ENCODE data around the gene CLPTM1L.
"Not testable (repeated sequence)": the region's sequence is repeated elsewhere in the genome, so short reads cannot be mapped to it uniquely, and the experiment has no call there.

CLPTM1L gene

GRCh38 chr5:1362242-1363015 is 17.5 kb upstream of the CLPTM1L start:
- in situ Hi-C loops (cut with MboI; ENCODE audit: low sequenced_read_pairs) = no loop called here

GRCh38 chr5:1360861-1361260 is 16.0 kb upstream of the CLPTM1L start:
- in situ Hi-C loops (cut with MboI; ENCODE audit: low sequenced_read_pairs) = no loop called here

GRCh38 chr5:1360367-1360766 is 15.5 kb upstream of the CLPTM1L start:
- in situ Hi-C loops (cut with MboI; ENCODE audit: low sequenced_read_pairs) = not testable (repeated sequence)

- in situ Hi-C loops (cut with MboI; ENCODE audit: low sequenced_read_pairs) = no loop called here
These were observed 14.8 kb upstream of the CLPTM1L start for GRCh38 chr5:1359713-1360112.

GRCh38 chr5:1359031-1359645 is 14.2 kb upstream of the CLPTM1L start:
- in situ Hi-C loops (cut with MboI; ENCODE audit: low sequenced_read_pairs) = no loop called here

- in situ Hi-C loops (cut with MboI; ENCODE audit: low sequenced_read_pairs) = no loop called here
These were observed 13.8 kb upstream of the CLPTM1L start for GRCh38 chr5:1358726-1359025.

GRCh38 chr5:1357946-1358725 is 13.2 kb upstream of the CLPTM1L start:
- in situ Hi-C loops (cut with MboI; ENCODE audit: low sequenced_read_pairs) = no loop called here

- in situ Hi-C loops (cut with MboI; ENCODE audit: low sequenced_read_pairs) = no loop called here
These were observed 12.2 kb upstream of the CLPTM1L start for GRCh38 chr5:1356873-1357787.

- in situ Hi-C loops (cut with MboI; ENCODE audit: low sequenced_read_pairs) = no loop called here
These were observed 9.7 kb upstream of the CLPTM1L start for GRCh38 chr5:1354576-1354975.

GRCh38 chr5:1352231-1353219 is 7.6 kb upstream of the CLPTM1L start:
- in situ Hi-C loops (cut with MboI; ENCODE audit: low sequenced_read_pairs) = no loop called here

GRCh38 chr5:1351156-1351555 is 6.3 kb upstream of the CLPTM1L start:
- in situ Hi-C loops (cut with MboI; ENCODE audit: low sequenced_read_pairs) = no loop called here

GRCh38 chr5:1349246-1349645 is 4.3 kb upstream of the CLPTM1L start:
- in situ Hi-C loops (cut with MboI; ENCODE audit: low sequenced_read_pairs) = no loop called here

GRCh38 chr5:1348986-1349245 is 4.0 kb upstream of the CLPTM1L start:
- in situ Hi-C loops (cut with MboI; ENCODE audit: low sequenced_read_pairs) = no loop called here

GRCh38 chr5:1347571-1347970 is 2.7 kb upstream of the CLPTM1L start:
- in situ Hi-C loops (cut with MboI; ENCODE audit: low sequenced_read_pairs) = no loop called here

- in situ Hi-C loops (cut with MboI; ENCODE audit: low sequenced_read_pairs) = no loop called here
These were observed 1.9 kb upstream of the CLPTM1L start for GRCh38 chr5:1346627-1347440.

GRCh38 chr5:1345876-1346626 is 1.2 kb upstream of the CLPTM1L start:
- in situ Hi-C loops (cut with MboI; ENCODE audit: low sequenced_read_pairs) = no loop called here

- in situ Hi-C loops (cut with MboI; ENCODE audit: low sequenced_read_pairs) = no loop called here
These were observed 683 bp downstream of the CLPTM1L start for GRCh38 chr5:1343931-1344901.

Measured in hTERT RPE-1 (cell line).